Measurements from ENCODE around the gene TNFSF8. TPM values are rescaled to one million over a fixed set of nuclear protein-coding genes. Genes with fewer than 3 reads are reported as not detected.

TNFSF8 gene
- total RNA-seq, 1 experiment from 2014 or later: 0.20 TPM

DNA sequence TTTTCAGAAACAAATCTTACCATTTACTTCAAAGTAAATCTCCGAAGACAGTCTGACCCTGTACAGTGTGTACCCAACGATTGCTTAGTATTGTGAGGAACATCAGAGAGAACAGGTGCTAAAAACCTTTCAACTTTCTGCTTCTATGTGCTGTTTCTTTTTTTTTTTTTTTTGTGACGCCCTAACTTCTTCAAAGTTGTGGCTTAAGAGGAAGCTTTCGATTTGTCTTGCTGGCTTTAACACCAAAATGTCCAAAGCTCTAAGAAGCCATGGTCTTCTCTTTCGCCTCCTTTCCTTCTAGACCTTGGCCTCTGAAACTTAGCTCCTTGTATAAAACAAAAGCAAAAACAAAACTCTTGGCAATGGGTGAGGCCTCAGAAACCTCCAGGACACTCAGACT lies 1.2 kb downstream of the TNFSF8 start:
- Histone ChIP-seq H3K27me3 (replicated peaks; ENCODE audit: control insufficient read depth, insufficient read depth, low read length) (no peaks in the 10 kb centered on the region; the same call in 1 of the 2 replicates), H3K9me3 (0 out of 2 replicates have a peak, but pooled peaks cover 4% of the 10 kb centered on the region), H3K4me1 (peaks cover 23% of the 10 kb centered on the region; the same call in 1 of the 2 replicates), H3K36me3 (ENCODE audit: control insufficient read depth, insufficient read depth, low read length) (no peaks in the 10 kb centered on the region), H3K4me3 (ENCODE audit: low read depth, low read length) (no peak overlapping the region)
- Mint-ChIP-seq H3K4me1 (ENCODE audit: low read depth, unreplicated experiment) (peaks cover 14% of the 10 kb centered on the region), H3K27ac (ENCODE audit: unreplicated experiment) (no peak overlapping the region), H3K4me3 (ENCODE audit: unreplicated experiment) (no peak overlapping the region), H3K36me3 (ENCODE audit: insufficient read depth, unreplicated experiment) (no peaks in the 10 kb centered on the region), H3K9me3 (ENCODE audit: unreplicated experiment) (no peaks in the 10 kb centered on the region), H3K27me3 (ENCODE audit: insufficient read depth, unreplicated experiment) (no peaks in the 10 kb centered on the region)
- TF ChIP-seq, protein P1, sequence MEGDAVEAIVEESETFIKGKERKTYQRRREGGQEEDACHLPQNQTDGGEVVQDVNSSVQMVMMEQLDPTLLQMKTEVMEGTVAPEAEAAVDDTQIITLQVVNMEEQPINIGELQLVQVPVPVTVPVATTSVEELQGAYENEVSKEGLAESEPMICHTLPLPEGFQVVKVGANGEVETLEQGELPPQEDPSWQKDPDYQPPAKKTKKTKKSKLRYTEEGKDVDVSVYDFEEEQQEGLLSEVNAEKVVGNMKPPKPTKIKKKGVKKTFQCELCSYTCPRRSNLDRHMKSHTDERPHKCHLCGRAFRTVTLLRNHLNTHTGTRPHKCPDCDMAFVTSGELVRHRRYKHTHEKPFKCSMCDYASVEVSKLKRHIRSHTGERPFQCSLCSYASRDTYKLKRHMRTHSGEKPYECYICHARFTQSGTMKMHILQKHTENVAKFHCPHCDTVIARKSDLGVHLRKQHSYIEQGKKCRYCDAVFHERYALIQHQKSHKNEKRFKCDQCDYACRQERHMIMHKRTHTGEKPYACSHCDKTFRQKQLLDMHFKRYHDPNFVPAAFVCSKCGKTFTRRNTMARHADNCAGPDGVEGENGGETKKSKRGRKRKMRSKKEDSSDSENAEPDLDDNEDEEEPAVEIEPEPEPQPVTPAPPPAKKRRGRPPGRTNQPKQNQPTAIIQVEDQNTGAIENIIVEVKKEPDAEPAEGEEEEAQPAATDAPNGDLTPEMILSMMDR (IDR thresholded peaks at IDR 0.05; ENCODE audit: insufficient read depth in 1 of 2, low read depth in 1 of 2, low read length in 1 of 2, severe bottlenecking in 1 of 2, unreplicated experiment in 1 of 2): no peak
- ChIA-PET CTCF (no interaction called here), POLR2A (no interaction called here)
- no peak for DNase-seq
- BruUV-seq (replicated peaks): no TSS peak
- intact Hi-C loops (cut with micrococcal nuclease; ENCODE audit: unreplicated experiment): no loop called here

DNA sequence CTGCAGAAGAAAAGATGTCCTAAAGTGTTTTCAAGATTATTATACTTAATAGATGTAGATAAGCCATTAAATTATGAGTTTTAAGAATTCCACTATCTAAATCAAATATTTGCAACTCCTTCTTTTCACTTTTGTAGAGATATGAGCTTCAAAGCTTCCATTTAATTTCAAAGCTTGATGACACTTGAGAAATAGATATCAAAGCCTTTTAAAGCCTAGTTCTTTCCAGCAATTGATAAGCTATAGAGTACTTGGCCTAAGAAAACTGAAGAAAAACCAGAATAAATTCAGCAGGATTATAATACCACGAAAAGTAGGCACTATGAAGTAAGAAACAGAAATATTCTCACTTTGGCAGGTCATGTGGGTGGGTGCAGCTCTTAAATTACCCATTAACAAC lies 1.7 kb downstream of the TNFSF8 start:
- Histone ChIP-seq H3K27me3 (replicated peaks; ENCODE audit: control insufficient read depth, insufficient read depth, low read length) (no peaks in the 10 kb centered on the region; the same call in 1 of the 2 replicates), H3K9me3 (0 out of 2 replicates have a peak, but pooled peaks cover 4% of the 10 kb centered on the region), H3K36me3 (ENCODE audit: control insufficient read depth, insufficient read depth, low read length) (no peaks in the 10 kb centered on the region), H3K4me3 (ENCODE audit: low read depth, low read length) (no peak overlapping the region), H3K4me1 (peaks cover 23% of the 10 kb centered on the region; the same call in 1 of the 2 replicates)
- ChIA-PET POLR2A (no interaction called here), CTCF (no interaction called here)
- Mint-ChIP-seq H3K36me3 (ENCODE audit: insufficient read depth, unreplicated experiment) (no peaks in the 10 kb centered on the region), H3K9me3 (ENCODE audit: unreplicated experiment) (no peaks in the 10 kb centered on the region), H3K4me1 (ENCODE audit: low read depth, unreplicated experiment) (peaks cover 14% of the 10 kb centered on the region), H3K4me3 (ENCODE audit: unreplicated experiment) (no peak overlapping the region), H3K27ac (ENCODE audit: unreplicated experiment) (no peak overlapping the region), H3K27me3 (ENCODE audit: insufficient read depth, unreplicated experiment) (no peaks in the 10 kb centered on the region)
- intact Hi-C loops (cut with micrococcal nuclease; ENCODE audit: unreplicated experiment): loop anchor here (1.0 kb wide), 1 partner anchor 20 kb away; no protein-coding TSS in a partner anchor
- DNase-seq: no peak
- no TSS peak for BruUV-seq (replicated peaks)
- TF ChIP-seq, protein P1 (IDR thresholded peaks at IDR 0.05; ENCODE audit: insufficient read depth in 1 of 2, low read depth in 1 of 2, low read length in 1 of 2, severe bottlenecking in 1 of 2, unreplicated experiment in 1 of 2): no peak

DNA sequence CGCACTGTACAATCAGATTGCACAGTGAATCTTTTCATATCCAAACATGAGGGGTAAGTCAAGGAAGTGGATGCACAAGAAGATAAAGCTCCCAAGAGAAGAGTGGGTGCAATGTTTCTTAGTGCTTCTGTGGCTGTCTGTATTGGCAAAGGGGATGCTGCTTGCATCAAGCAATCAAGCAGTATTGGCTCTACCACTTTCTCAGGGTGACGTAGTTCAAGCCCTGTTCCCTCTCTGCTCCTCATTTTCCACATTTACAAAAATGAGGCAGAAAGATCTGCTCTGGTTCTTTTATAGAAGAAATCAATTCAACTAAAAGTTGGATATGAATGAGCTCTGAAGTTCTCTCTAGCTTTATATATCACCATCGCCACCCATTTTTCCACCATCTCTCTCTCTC lies 2.3 kb downstream of the TNFSF8 start:
- H3K4me1 Mint-ChIP-seq (ENCODE audit: low read depth, unreplicated experiment): peaks cover 14% of the 10 kb centered on the region
- 0 out of 2 replicates have a peak, but pooled peaks cover 4% of the 10 kb centered on the region for H3K9me3 ChIP-seq

More for the DNA sequence above, 2.3 kb downstream of the TNFSF8 start:
- H3K36me3 Mint-ChIP-seq (ENCODE audit: insufficient read depth, unreplicated experiment): no peaks in the 10 kb centered on the region
- no peaks in the 10 kb centered on the region for H3K36me3 ChIP-seq (ENCODE audit: control insufficient read depth, insufficient read depth, low read length)
- H3K27ac Mint-ChIP-seq (ENCODE audit: unreplicated experiment): no peak overlapping the region
- no peaks in the 10 kb centered on the region; the same call in 1 of the 2 replicates for H3K27me3 ChIP-seq (replicated peaks; ENCODE audit: control insufficient read depth, insufficient read depth, low read length)
- CTCF ChIA-PET: no interaction called here
- no peaks in the 10 kb centered on the region for H3K9me3 Mint-ChIP-seq (ENCODE audit: unreplicated experiment)
- no peak overlapping the region for H3K4me3 Mint-ChIP-seq (ENCODE audit: unreplicated experiment)
- no peak overlapping the region for H3K4me3 ChIP-seq (ENCODE audit: low read depth, low read length)
- peaks cover 23% of the 10 kb centered on the region; the same call in 1 of the 2 replicates for H3K4me1 ChIP-seq
- POLR2A ChIA-PET: no interaction called here
- TF ChIP-seq, protein P1 (IDR thresholded peaks at IDR 0.05; ENCODE audit: insufficient read depth in 1 of 2, low read depth in 1 of 2, low read length in 1 of 2, severe bottlenecking in 1 of 2, unreplicated experiment in 1 of 2): no peak
- H3K27me3 Mint-ChIP-seq (ENCODE audit: insufficient read depth, unreplicated experiment): no peaks in the 10 kb centered on the region
- intact Hi-C loops (cut with micrococcal nuclease; ENCODE audit: unreplicated experiment): loop anchor here (1.0 kb wide), 1 partner anchor 20 kb away; no protein-coding TSS in a partner anchor
- no peak for DNase-seq
- BruUV-seq (replicated peaks): no TSS peak

Measured in Caco-2 (cell line).